Fibroblast of lung (primary cell): ENCODE results near the gene CMSS1.

Source experiments
- EZH2 ChIP-seq: IDR thresholded peaks from 2 replicates; pipeline ENCODE4 v1.5.1; 2012; ENCODE audit warnings: low read length, control low read depth, mild to moderate bottlenecking; ENCODE audit errors: missing control alignments
- TF ChIP-seq, protein P1 (sequence below), 2 donors: IDR thresholded peaks in 1 of 2; conservative IDR thresholded peaks in 1 of 2; 1 replicate in 1 of 2; 2 replicates in 1 of 2; pipeline ENCODE4 v1.5.1; 2011 to 2012; ENCODE audit warnings: low read length in 2 of 2, control low read depth in 1 of 2, inconsistent platforms in 1 of 2, low read depth in 1 of 2, mild to moderate bottlenecking in 1 of 2

DNA sequence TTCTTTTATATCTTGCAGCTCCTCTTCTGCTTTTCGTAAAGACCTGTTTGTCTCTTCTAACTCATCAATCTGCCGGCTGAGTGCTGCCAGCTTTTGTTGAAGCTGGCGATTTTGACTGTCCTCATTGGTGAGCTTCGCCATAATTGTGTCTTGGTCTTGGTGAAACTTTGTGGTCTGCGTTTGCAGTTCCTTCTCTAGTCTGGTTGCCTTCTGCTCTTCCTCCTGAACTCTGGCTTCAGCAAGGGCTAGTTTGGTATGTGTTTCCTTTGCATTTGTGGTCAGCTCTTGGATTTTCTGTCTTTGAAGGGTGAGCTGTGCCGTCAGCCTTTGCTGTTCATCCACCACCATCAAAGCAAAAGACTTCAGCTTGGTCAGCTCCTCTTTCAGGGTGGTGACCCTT is 32.9 kb downstream of the CMSS1 start:
- TF ChIP-seq, protein P1, sequence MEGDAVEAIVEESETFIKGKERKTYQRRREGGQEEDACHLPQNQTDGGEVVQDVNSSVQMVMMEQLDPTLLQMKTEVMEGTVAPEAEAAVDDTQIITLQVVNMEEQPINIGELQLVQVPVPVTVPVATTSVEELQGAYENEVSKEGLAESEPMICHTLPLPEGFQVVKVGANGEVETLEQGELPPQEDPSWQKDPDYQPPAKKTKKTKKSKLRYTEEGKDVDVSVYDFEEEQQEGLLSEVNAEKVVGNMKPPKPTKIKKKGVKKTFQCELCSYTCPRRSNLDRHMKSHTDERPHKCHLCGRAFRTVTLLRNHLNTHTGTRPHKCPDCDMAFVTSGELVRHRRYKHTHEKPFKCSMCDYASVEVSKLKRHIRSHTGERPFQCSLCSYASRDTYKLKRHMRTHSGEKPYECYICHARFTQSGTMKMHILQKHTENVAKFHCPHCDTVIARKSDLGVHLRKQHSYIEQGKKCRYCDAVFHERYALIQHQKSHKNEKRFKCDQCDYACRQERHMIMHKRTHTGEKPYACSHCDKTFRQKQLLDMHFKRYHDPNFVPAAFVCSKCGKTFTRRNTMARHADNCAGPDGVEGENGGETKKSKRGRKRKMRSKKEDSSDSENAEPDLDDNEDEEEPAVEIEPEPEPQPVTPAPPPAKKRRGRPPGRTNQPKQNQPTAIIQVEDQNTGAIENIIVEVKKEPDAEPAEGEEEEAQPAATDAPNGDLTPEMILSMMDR (conservative IDR thresholded peaks at IDR 0.05 in 1 of 2, IDR thresholded peaks at IDR 0.05 in 1 of 2; ENCODE audit: low read depth in 1 of 2, low read length in 2 of 2), result no peak
- TF ChIP-seq EZH2, result no peak
